Measurements from ENCODE around the gene TRIM17.

The TRIM17 gene

GRCh38 chr1:228378873-228379460 is 37.7 kb downstream of the TRIM17 start:
- Histone ChIP-seq H3K9ac (ENCODE audit: low read depth in 1 of 2, low read length in 2 of 2) (no peak overlapping the region), H3K4me1 (ENCODE audit: control insufficient read depth in 2 of 2, insufficient read depth in 2 of 2, low read length in 2 of 2) (peaks cover 5 to 7% of the 10 kb centered on the region in 2 donors), H3K9me3 (ENCODE audit: control insufficient read depth in 2 of 2, low read length in 2 of 2) (no peaks in the 10 kb centered on the region), H3K4me3 (ENCODE audit: low read length in 2 of 2) (peak overlapping the region; percentile 56 to 60), H3K27me3 (ENCODE audit: control insufficient read depth in 2 of 2, insufficient read depth in 2 of 2, low read length in 2 of 2) (peaks cover 0 to 4% of the 10 kb centered on the region in 2 donors), H3K36me3 (ENCODE audit: control insufficient read depth in 2 of 2, insufficient read depth in 2 of 2, low read length in 2 of 2) (no peaks in the 10 kb centered on the region), H3K27ac (ENCODE audit: low read depth in 2 of 2, low read length in 2 of 2) (no peak overlapping the region)

- no peaks in the 10 kb centered on the region for H3K9me3 ChIP-seq (ENCODE audit: control insufficient read depth in 2 of 2, low read length in 2 of 2)
- peaks cover 5 to 7% of the 10 kb centered on the region in 2 donors for H3K4me1 ChIP-seq (ENCODE audit: control insufficient read depth in 2 of 2, insufficient read depth in 2 of 2, low read length in 2 of 2)
- no peaks in the 10 kb centered on the region for H3K36me3 ChIP-seq (ENCODE audit: control insufficient read depth in 2 of 2, insufficient read depth in 2 of 2, low read length in 2 of 2)
- H3K9ac ChIP-seq (ENCODE audit: low read depth in 1 of 2, low read length in 2 of 2): no peak overlapping the region
- H3K4me3 ChIP-seq (ENCODE audit: low read length in 2 of 2): peak overlapping the region; percentile 56 to 60
- H3K27me3 ChIP-seq (ENCODE audit: control insufficient read depth in 2 of 2, insufficient read depth in 2 of 2, low read length in 2 of 2): peaks cover 0 to 4% of the 10 kb centered on the region in 2 donors
- H3K27ac ChIP-seq (ENCODE audit: low read depth in 2 of 2, low read length in 2 of 2): no peak overlapping the region
Observed at GRCh38 chr1:228378090-228378872, 38.4 kb downstream of the TRIM17 start.

GRCh38 chr1:228377664-228378089 is 39.0 kb downstream of the TRIM17 start:
- Histone ChIP-seq H3K27me3 (ENCODE audit: control insufficient read depth in 2 of 2, insufficient read depth in 2 of 2, low read length in 2 of 2) (peaks cover 0 to 4% of the 10 kb centered on the region in 2 donors), H3K4me1 (ENCODE audit: control insufficient read depth in 2 of 2, insufficient read depth in 2 of 2, low read length in 2 of 2) (peaks cover 5 to 7% of the 10 kb centered on the region in 2 donors), H3K36me3 (ENCODE audit: control insufficient read depth in 2 of 2, insufficient read depth in 2 of 2, low read length in 2 of 2) (no peaks in the 10 kb centered on the region), H3K27ac (ENCODE audit: low read depth in 2 of 2, low read length in 2 of 2) (no peak overlapping the region), H3K9me3 (ENCODE audit: control insufficient read depth in 2 of 2, low read length in 2 of 2) (no peaks in the 10 kb centered on the region), H3K4me3 (ENCODE audit: low read length in 2 of 2) (peak overlapping the region in 1 of 2 donors; percentile 11), H3K9ac (ENCODE audit: low read depth in 1 of 2, low read length in 2 of 2) (no peak overlapping the region)

DNA sequence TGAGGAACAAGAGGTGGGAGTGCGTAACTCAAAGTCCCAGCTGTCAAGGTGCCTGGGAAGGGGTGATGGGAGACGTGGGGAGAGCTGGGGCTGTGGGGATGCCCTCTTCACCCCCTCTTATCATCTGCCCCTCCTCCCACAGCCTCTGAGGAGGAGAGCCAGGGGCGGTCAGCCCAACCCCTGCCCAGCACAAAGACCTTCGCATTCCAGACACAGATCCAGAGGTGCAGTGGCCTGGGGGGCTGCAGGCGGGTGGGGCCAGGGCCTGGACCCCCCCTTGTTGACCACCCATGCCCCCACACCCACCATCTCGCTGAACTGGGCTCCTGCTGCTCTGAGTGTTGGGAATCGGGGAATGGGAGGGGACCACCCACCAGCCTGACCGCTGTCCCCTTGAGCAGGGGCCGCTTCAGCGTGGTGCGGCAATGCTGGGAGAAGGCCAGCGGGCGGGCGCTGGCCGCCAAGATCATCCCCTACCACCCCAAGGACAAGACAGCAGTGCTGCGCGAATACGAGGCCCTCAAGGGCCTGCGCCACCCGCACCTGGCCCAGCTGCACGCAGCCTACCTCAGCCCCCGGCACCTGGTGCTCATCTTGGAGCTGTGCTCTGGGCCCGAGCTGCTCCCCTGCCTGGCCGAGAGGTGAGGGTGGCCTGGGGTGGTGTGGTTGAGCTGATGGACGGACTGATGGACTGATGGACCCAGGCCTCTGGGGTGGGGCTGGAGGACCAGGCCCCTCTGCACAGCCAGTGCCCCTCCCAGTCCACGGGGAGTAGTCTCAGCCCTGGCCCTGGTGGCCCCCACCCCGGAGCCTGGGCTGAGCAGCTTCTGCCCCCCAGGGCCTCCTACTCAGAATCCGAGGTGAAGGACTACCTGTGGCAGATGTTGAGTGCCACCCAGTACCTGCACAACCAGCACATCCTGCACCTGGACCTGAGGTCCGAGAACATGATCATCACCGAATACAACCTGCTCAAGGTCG is 39.7 kb downstream of the TRIM17 start:
- H3K4me3 ChIP-seq (ENCODE audit: low read length in 2 of 2): no peak overlapping the region
- no peaks in the 10 kb centered on the region for H3K36me3 ChIP-seq (ENCODE audit: control insufficient read depth in 2 of 2, insufficient read depth in 2 of 2, low read length in 2 of 2)
- no peak overlapping the region for H3K27ac ChIP-seq (ENCODE audit: low read depth in 2 of 2, low read length in 2 of 2)
- peaks cover 4% of the 10 kb centered on the region in 2 donors for H3K27me3 ChIP-seq (ENCODE audit: control insufficient read depth in 2 of 2, insufficient read depth in 2 of 2, low read length in 2 of 2)
- no peaks in the 10 kb centered on the region for H3K9me3 ChIP-seq (ENCODE audit: control insufficient read depth in 2 of 2, low read length in 2 of 2)
- H3K9ac ChIP-seq (ENCODE audit: low read depth in 1 of 2, low read length in 2 of 2): no peak overlapping the region
- peaks cover 7 to 9% of the 10 kb centered on the region in 2 donors for H3K4me1 ChIP-seq (ENCODE audit: control insufficient read depth in 2 of 2, insufficient read depth in 2 of 2, low read length in 2 of 2)

DNA sequence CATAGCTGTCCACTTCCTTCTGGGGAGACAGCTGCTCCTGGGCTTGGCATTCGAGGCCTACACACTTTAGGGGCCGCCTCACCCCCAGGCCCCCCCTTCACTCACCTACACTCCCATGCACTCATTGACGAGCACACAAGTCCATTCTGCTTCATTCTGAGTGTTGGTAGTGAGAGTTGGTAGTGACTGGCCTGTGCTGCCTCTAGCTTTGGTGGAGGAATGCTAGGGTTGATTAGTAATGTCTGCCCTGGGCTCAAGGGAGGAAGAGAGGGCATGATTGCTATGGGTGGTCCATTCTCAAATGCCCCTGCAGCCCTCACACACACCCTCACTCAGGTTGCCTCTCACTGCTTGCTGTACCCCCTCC is 40.4 kb downstream of the TRIM17 start:
- Histone ChIP-seq H3K36me3 (ENCODE audit: control insufficient read depth in 2 of 2, insufficient read depth in 2 of 2, low read length in 2 of 2) (no peaks in the 10 kb centered on the region), H3K27me3 (ENCODE audit: control insufficient read depth in 2 of 2, insufficient read depth in 2 of 2, low read length in 2 of 2) (peaks cover 4% of the 10 kb centered on the region in 2 donors), H3K4me3 (ENCODE audit: low read length in 2 of 2) (no peak overlapping the region), H3K9me3 (ENCODE audit: control insufficient read depth in 2 of 2, low read length in 2 of 2) (no peaks in the 10 kb centered on the region), H3K9ac (ENCODE audit: low read depth in 1 of 2, low read length in 2 of 2) (no peak overlapping the region), H3K4me1 (ENCODE audit: control insufficient read depth in 2 of 2, insufficient read depth in 2 of 2, low read length in 2 of 2) (peaks cover 7 to 9% of the 10 kb centered on the region in 2 donors), H3K27ac (ENCODE audit: low read depth in 2 of 2, low read length in 2 of 2) (no peak overlapping the region)

GRCh38 chr1:228375578-228376261 is 40.9 kb downstream of the TRIM17 start:
- Histone ChIP-seq H3K9me3 (ENCODE audit: control insufficient read depth in 2 of 2, low read length in 2 of 2) (no peaks in the 10 kb centered on the region), H3K36me3 (ENCODE audit: control insufficient read depth in 2 of 2, insufficient read depth in 2 of 2, low read length in 2 of 2) (no peaks in the 10 kb centered on the region), H3K4me3 (ENCODE audit: low read length in 2 of 2) (no peak overlapping the region), H3K9ac (ENCODE audit: low read depth in 1 of 2, low read length in 2 of 2) (no peak overlapping the region), H3K27ac (ENCODE audit: low read depth in 2 of 2, low read length in 2 of 2) (no peak overlapping the region), H3K4me1 (ENCODE audit: control insufficient read depth in 2 of 2, insufficient read depth in 2 of 2, low read length in 2 of 2) (peaks cover 6 to 7% of the 10 kb centered on the region in 2 donors), H3K27me3 (ENCODE audit: control insufficient read depth in 2 of 2, insufficient read depth in 2 of 2, low read length in 2 of 2) (peaks cover 1 to 4% of the 10 kb centered on the region in 2 donors)

DNA sequence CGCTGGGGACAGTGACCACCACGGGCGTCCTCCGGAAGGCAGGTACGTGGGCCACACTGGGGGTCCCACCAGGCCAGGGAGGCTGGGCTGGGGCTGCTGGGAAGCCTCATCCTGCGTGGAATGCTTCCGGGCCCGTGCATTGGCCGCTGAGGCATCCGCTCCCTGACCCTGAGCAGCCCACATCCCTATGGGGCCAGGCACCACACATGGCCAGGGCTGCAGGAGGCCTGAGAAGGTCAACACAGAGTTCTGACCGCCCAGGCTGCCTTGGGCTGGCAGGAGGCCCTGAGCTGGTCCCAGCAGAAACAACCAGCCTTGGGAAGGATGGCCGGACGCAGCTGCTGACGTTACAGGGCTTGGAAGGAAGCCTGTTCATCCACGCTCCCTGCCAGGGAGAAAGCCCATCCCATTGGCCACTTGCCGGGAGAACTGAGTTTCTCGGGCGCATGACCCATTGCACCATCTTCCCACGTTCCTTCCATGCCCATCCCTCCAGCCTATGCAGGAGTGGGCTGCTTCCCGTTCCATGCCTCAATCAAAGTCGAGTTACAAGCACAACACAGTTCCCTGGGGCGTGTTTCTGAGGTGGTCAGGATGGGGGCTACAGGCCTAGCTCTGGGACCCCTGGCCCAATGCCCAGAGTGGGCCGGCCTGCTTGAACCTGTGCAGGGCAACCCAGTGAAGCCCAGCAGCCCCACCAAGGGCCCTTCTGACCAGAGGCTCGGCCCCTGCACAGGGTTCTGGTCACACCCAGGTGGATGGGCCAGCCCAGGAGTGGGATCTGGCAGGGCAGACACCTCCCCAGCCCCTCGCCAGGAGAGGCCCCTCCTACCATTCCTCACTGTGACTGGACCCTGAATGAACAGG is 41.7 kb downstream of the TRIM17 start:
- Histone ChIP-seq H3K9ac (ENCODE audit: low read depth in 1 of 2, low read length in 2 of 2) (no peak overlapping the region), H3K27me3 (ENCODE audit: control insufficient read depth in 2 of 2, insufficient read depth in 2 of 2, low read length in 2 of 2) (peaks cover 0 to 9% of the 10 kb centered on the region in 2 donors), H3K4me1 (ENCODE audit: control insufficient read depth in 2 of 2, insufficient read depth in 2 of 2, low read length in 2 of 2) (peaks cover 6 to 7% of the 10 kb centered on the region in 2 donors), H3K4me3 (ENCODE audit: low read length in 2 of 2) (no peak overlapping the region), H3K36me3 (ENCODE audit: control insufficient read depth in 2 of 2, insufficient read depth in 2 of 2, low read length in 2 of 2) (no peaks in the 10 kb centered on the region), H3K9me3 (ENCODE audit: control insufficient read depth in 2 of 2, low read length in 2 of 2) (no peaks in the 10 kb centered on the region), H3K27ac (ENCODE audit: low read depth in 2 of 2, low read length in 2 of 2) (peak overlapping the region in 1 of 2 donors; percentile 16)

GRCh38 chr1:228373681-228374571 is 42.7 kb downstream of the TRIM17 start:
- Histone ChIP-seq H3K27ac (ENCODE audit: low read depth in 2 of 2, low read length in 2 of 2) (peak overlapping the region in 1 of 2 donors; percentile 16), H3K4me1 (ENCODE audit: control insufficient read depth in 2 of 2, insufficient read depth in 2 of 2, low read length in 2 of 2) (peaks cover 3 to 6% of the 10 kb centered on the region in 2 donors), H3K4me3 (ENCODE audit: low read length in 2 of 2) (no peak overlapping the region), H3K36me3 (ENCODE audit: control insufficient read depth in 2 of 2, insufficient read depth in 2 of 2, low read length in 2 of 2) (no peaks in the 10 kb centered on the region), H3K9ac (ENCODE audit: low read depth in 1 of 2, low read length in 2 of 2) (no peak overlapping the region), H3K9me3 (ENCODE audit: control insufficient read depth in 2 of 2, low read length in 2 of 2) (no peaks in the 10 kb centered on the region), H3K27me3 (ENCODE audit: control insufficient read depth in 2 of 2, insufficient read depth in 2 of 2, low read length in 2 of 2) (peaks cover 4 to 10% of the 10 kb centered on the region in 2 donors)
